ENCODE data around the gene EGFL7. TPM values are rescaled to one million over a fixed set of nuclear protein-coding genes. Genes with fewer than 3 reads are reported as not detected.

Gene EGFL7
- total and polyA plus RNA-seq, 2 of the 13 experiments (the other 11 are each of a cell fraction or from before 2014, with no cell fraction given), result 0.20 to 5.1 TPM

DNA sequence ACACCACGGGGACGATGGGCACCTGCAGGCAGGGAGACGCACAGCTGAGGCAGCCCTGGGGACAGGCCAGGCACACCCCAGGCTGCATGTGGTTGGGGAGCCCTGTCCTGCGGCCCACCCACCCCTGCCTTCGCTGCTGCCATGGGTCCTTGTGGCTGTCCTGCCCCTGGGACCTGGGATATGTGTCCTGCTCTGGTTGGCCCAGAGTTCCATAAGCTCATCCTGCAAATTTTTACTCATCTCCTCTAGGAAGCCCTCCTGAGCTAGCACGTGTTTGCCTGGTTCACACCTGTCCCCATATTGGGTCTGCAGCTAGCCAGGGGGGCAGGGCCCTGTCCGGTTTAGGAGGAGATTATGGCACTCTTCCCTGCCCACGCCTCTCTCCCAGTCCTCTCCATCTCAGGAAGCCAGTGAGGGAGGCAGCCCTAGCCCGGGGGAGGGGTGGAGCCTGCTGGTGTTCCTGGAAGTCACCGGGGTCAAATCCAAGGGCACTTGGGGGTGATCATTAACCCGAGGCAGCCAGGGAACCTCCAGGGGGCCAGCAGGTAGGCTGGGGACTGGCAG lies 12.2 kb downstream of the EGFL7 start:
- Histone ChIP-seq H3K4me2 (ENCODE audit: low read depth, low read length) (peak overlapping the region; percentile 32; the same call in 1 of the 2 replicates), H3K79me2 (ENCODE audit: insufficient read depth, low read length) (no peaks in the 10 kb centered on the region), H4K20me1 (ENCODE audit: insufficient read depth, low read length) (no peaks in the 10 kb centered on the region; the same call in 1 of the 2 replicates), H3K4me1 (ENCODE audit: insufficient read depth, low read length) (peaks cover 69% of the 10 kb centered on the region), H3K9me3 (ENCODE audit: low read length) (no peaks in the 10 kb centered on the region), H2AFZ (ENCODE audit: low read length) (no peak overlapping the region), H3K27me3 (ENCODE audit: control insufficient read depth in 1 of 2, insufficient read depth in 2 of 2, low read length in 2 of 2) (peaks cover 7 to 16% of the 10 kb centered on the region in 2 experiments; a peak in 3 of 5 replicates), H3K27ac (ENCODE audit: extremely low read length, insufficient read depth, low read length) (no peak overlapping the region), H3K9ac (ENCODE audit: insufficient read depth, low read depth, low read length) (no peak overlapping the region), H3K4me3 (replicated peaks in 1 of 3; ENCODE audit: insufficient read depth in 1 of 3, low read depth in 2 of 3, low read length in 3 of 3) (no peak overlapping the region), H3K36me3 (replicated peaks in 1 of 2; ENCODE audit: control insufficient read depth in 1 of 2, insufficient read depth in 2 of 2, low read length in 2 of 2) (no peaks in the 10 kb centered on the region)
- POLR2A ChIA-PET, result no interaction called here
- BruUV-seq (replicated peaks), result no TSS peak
- ATAC-seq (peak; percentile 72), DNase-seq (ENCODE audit: low spot score) (peak; percentile 82), FAIRE-seq (peak; percentile 85)
- WGBS (ENCODE audit: low lambda C conversion rate), result 34% methylated on average over 8 of the region's 11 CpGs
- CTCF ChIA-PET (ENCODE audit: low intra/inter-chr PET ratio, low total read pairs), result no interaction called here
- in situ Hi-C loops (cut with HindIII; ENCODE audit: extremely low pct_ligation_motif_present, low pct_unique_long_range_greater_than_20kb), result no loop called here
- intact Hi-C loops (cut with micrococcal nuclease; ENCODE audit: unreplicated experiment), result loop anchor here (1.0 kb wide), 1 partner anchor 22 kb away; no protein-coding TSS in a partner anchor
- TF ChIP-seq, protein P1, sequence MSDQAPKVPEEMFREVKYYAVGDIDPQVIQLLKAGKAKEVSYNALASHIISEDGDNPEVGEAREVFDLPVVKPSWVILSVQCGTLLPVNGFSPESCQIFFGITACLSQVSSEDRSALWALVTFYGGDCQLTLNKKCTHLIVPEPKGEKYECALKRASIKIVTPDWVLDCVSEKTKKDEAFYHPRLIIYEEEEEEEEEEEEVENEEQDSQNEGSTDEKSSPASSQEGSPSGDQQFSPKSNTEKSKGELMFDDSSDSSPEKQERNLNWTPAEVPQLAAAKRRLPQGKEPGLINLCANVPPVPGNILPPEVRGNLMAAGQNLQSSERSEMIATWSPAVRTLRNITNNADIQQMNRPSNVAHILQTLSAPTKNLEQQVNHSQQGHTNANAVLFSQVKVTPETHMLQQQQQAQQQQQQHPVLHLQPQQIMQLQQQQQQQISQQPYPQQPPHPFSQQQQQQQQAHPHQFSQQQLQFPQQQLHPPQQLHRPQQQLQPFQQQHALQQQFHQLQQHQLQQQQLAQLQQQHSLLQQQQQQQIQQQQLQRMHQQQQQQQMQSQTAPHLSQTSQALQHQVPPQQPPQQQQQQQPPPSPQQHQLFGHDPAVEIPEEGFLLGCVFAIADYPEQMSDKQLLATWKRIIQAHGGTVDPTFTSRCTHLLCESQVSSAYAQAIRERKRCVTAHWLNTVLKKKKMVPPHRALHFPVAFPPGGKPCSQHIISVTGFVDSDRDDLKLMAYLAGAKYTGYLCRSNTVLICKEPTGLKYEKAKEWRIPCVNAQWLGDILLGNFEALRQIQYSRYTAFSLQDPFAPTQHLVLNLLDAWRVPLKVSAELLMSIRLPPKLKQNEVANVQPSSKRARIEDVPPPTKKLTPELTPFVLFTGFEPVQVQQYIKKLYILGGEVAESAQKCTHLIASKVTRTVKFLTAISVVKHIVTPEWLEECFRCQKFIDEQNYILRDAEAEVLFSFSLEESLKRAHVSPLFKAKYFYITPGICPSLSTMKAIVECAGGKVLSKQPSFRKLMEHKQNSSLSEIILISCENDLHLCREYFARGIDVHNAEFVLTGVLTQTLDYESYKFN (CRISPR knock-in tag; conservative IDR thresholded peaks at IDR 0.05), result peak; percentile 72
- no peak for TF ChIP-seq U2AF2 (IDR thresholded peaks at IDR 0.05; ENCODE audit: low read depth, low read length)
- TF ChIP-seq MEF2D (CRISPR knock-in tag; IDR thresholded peaks at IDR 0.05), result peak; percentile 36; the same call in 1 of the 2 replicates
- TF ChIP-seq GATAD1 (CRISPR knock-in tag; IDR thresholded peaks at IDR 0.05), result 0 out of 2 replicates have a peak, but pooled peaks have one; percentile 13
- TF ChIP-seq HIVEP1 (CRISPR knock-in tag; IDR thresholded peaks at IDR 0.05), result peak; percentile 89
- peak; percentile 83 to 93 for TF ChIP-seq NR2F1 (CRISPR knock-in tag; IDR thresholded peaks at IDR 0.05)
- 0 out of 2 replicates have a peak, but pooled peaks have one; percentile 36 for TF ChIP-seq IRF2 (CRISPR knock-in tag; IDR thresholded peaks at IDR 0.05)
- no peak for TF ChIP-seq SALL2 (CRISPR knock-in tag; IDR thresholded peaks at IDR 0.05)
- TF ChIP-seq, protein P2, sequence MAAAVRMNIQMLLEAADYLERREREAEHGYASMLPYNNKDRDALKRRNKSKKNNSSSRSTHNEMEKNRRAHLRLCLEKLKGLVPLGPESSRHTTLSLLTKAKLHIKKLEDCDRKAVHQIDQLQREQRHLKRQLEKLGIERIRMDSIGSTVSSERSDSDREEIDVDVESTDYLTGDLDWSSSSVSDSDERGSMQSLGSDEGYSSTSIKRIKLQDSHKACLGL (CRISPR knock-in tag; IDR thresholded peaks at IDR 0.05), result 0 out of 2 replicates have a peak, but pooled peaks have one; percentile 31
- peak; percentile 27; the same call in 1 of the 2 replicates for TF ChIP-seq ZNF788 (CRISPR knock-in tag; IDR thresholded peaks at IDR 0.05; ENCODE audit: borderline replicate concordance)
- TF ChIP-seq ZNF335 (CRISPR knock-in tag; IDR thresholded peaks at IDR 0.05), result no peak
- TF ChIP-seq ZNF17 (CRISPR knock-in tag; IDR thresholded peaks at IDR 0.05), result no peak
- TF ChIP-seq SKI (IDR thresholded peaks at IDR 0.05; ENCODE audit: partially characterized antibody), result peak; percentile 66
- TF ChIP-seq KMT2B (CRISPR knock-in tag; IDR thresholded peaks at IDR 0.05), result no peak
- TF ChIP-seq, protein P3, sequence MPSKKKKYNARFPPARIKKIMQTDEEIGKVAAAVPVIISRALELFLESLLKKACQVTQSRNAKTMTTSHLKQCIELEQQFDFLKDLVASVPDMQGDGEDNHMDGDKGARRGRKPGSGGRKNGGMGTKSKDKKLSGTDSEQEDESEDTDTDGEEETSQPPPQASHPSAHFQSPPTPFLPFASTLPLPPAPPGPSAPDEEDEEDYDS (CRISPR knock-in tag; IDR thresholded peaks at IDR 0.05), result 0 out of 2 replicates have a peak, but pooled peaks have one; percentile 25
- no peak for TF ChIP-seq SOX13 (IDR thresholded peaks at IDR 0.05)
- TF ChIP-seq SOX13 (CRISPR knock-in tag; conservative IDR thresholded peaks at IDR 0.05 in 1 of 2, IDR thresholded peaks at IDR 0.05 in 1 of 2), result peak in 1 of 2 experiments; percentile 61; a peak in 2 of 4 replicates
- TF ChIP-seq TEAD3 (CRISPR knock-in tag; optimal IDR thresholded peaks at IDR 0.05; ENCODE audit: borderline replicate concordance), result peak; percentile 43
- no peak for TF ChIP-seq ZNF598 (CRISPR knock-in tag; IDR thresholded peaks at IDR 0.05; ENCODE audit: borderline replicate concordance)
- peak; percentile 82 for TF ChIP-seq SP5 (CRISPR knock-in tag; IDR thresholded peaks at IDR 0.05; ENCODE audit: borderline replicate concordance, low read depth)
- 0 out of 2 replicates have a peak, but pooled peaks have one; percentile 58 for TF ChIP-seq MIXL1 (CRISPR knock-in tag; IDR thresholded peaks at IDR 0.05)
- no peak for TF ChIP-seq AKAP8 (CRISPR knock-in tag; IDR thresholded peaks at IDR 0.05)
- TF ChIP-seq POLR2AphosphoS5 (IDR thresholded peaks at IDR 0.05; ENCODE audit: low read depth, low read length), result no peak

Data from HepG2 (cell line).